Muscle of arm (tissue), 12 donors: ENCODE measurements around the gene SNW1. TPM values are rescaled to one million over a fixed set of nuclear protein-coding genes. Genes with fewer than 3 reads are reported as not detected.

Source experiments
- DNase-seq: peaks from one replicate; pipeline ENCODE4 v3.0.0-alpha.2; 2013
- polyA plus RNA-seq, 12 donors: library from polyadenylated mRNA; unstranded; fragments of 120-200 nt; gene quantifications; one replicate each; pipeline ENCODE4 v1.2.1, GENCODE V29; 2013; ENCODE audit not compliant: insufficient read length in 12 of 12

Gene SNW1
- polyA plus RNA-seq, 12 donors, result 47.4 to 78.5 (median 53.7) TPM; not detected in 1

- DNase-seq, result no peak
Measured at GRCh38 chr14:77681196-77682157, 79.5 kb downstream of the SNW1 start.

GRCh38 chr14:77674931-77675330, 86.0 kb downstream of the SNW1 start:
- DNase-seq, result no peak

- no peak for DNase-seq
Measured at GRCh38 chr14:77673193-77673592, 87.8 kb downstream of the SNW1 start.

Other genes with a start within 250 kb of the SNW1 start
- 10 to 100 TPM in 11 of 12 donors, not detected in 1; 16.9 to 32.0 (median 20.9) TPM for gene SPTLC2, start 144.5 kb downstream of the SNW1 start, polyA plus RNA-seq
- 10 to 100 TPM in 10 of 12 donors, 1 to 10 TPM in 1, not detected in 1; 9.9 to 12.8 (median 11.3) TPM for gene ALKBH1, start 53.1 kb downstream of the SNW1 start, polyA plus RNA-seq
- 10 to 100 TPM in 11 of 12 donors, not detected in 1; 63.2 to 92.2 (median 73.5) TPM for gene SLIRP, start 53.1 kb downstream of the SNW1 start, polyA plus RNA-seq
- 10 to 100 TPM in 1 of 12 donors, 1 to 10 TPM in 9, not detected in 2; 4.1 to 10.8 (median 5.9) TPM for gene ADCK1, start 39.0 kb upstream of the SNW1 start, polyA plus RNA-seq